OCI-LY1 (cell line): Measurements from ENCODE around the gene AR.

Source experiments
- H2AFZ ChIP-seq: fragments of 200-600 bp; sonication (generic), shearing (Covaris generic); 2 replicates; pipeline ENCODE4 v1.6.0; 2014; ENCODE audit warnings: antibody characterized with exemption, mild to moderate bottlenecking, low read length
- H3F3A ChIP-seq: fragments of 200-600 bp; sonication (generic), shearing (Covaris generic); 2 replicates; pipeline ENCODE4 v1.6.0; 2014; ENCODE audit warnings: mild to moderate bottlenecking, antibody characterized with exemption, low read length, moderate library complexity; ENCODE audit not compliant: insufficient read depth
- H3K27ac ChIP-seq: fragments of 200-600 bp; sonication (generic); 2 replicates; pipeline ENCODE4 v1.5.1; 2014; ENCODE audit warnings: low read length, mixed run types, mild to moderate bottlenecking, low read depth; ENCODE audit not compliant: poor library complexity, severe bottlenecking
- H3K27me3 ChIP-seq: fragments of 200-600 bp; sonication (generic); 2 replicates; pipeline ENCODE4 v1.6.0; 2014; ENCODE audit warnings: antibody characterized with exemption, mild to moderate bottlenecking, low read length, moderate library complexity; ENCODE audit not compliant: insufficient read depth
- H3K36me3 ChIP-seq: fragments of 200-600 bp; sonication (generic); 2 replicates; pipeline ENCODE4 v1.6.1; 2014; ENCODE audit warnings: mild to moderate bottlenecking, antibody characterized with exemption, low read length, moderate library complexity, mixed read lengths; ENCODE audit not compliant: insufficient read depth
- H3K4me1 ChIP-seq: fragments of 200-600 bp; sonication (generic); 2 replicates; pipeline ENCODE4 v1.5.1; 2014; ENCODE audit warnings: mild to moderate bottlenecking, low read length, moderate library complexity; ENCODE audit not compliant: insufficient read depth, severe bottlenecking
- H3K4me2 ChIP-seq: fragments of 200-600 bp; sonication (generic), shearing (Covaris generic); 2 replicates; pipeline ENCODE4 v1.6.1; 2014; ENCODE audit warnings: low read length
- H3K4me3 ChIP-seq: fragments of 200-600 bp; sonication (generic); 2 replicates; pipeline ENCODE4 v1.5.1; 2014; ENCODE audit warnings: low read length, low read depth, mild to moderate bottlenecking, mixed read lengths; ENCODE audit not compliant: poor library complexity, severe bottlenecking
- H3K79me2 ChIP-seq: fragments of 200-600 bp; shearing (Covaris generic); 2 replicates; pipeline ENCODE4 v1.6.1; 2016; ENCODE audit warnings: mixed run types, low read length, mixed read lengths; ENCODE audit not compliant: insufficient read depth
- H3K9ac ChIP-seq: fragments of 200-600 bp; sonication (generic), shearing (Covaris generic); 2 replicates; pipeline ENCODE4 v1.6.1; 2014; ENCODE audit warnings: mild to moderate bottlenecking, low read length, mixed read lengths
- H3K9me2 ChIP-seq: fragments of 200-600 bp; sonication (generic), shearing (Covaris generic); 2 replicates; pipeline ENCODE4 v1.6.1; 2014; ENCODE audit warnings: low read depth, mild to moderate bottlenecking, low read length, mixed read lengths
- H3K9me3 ChIP-seq: fragments of 200-600 bp; shearing (Covaris generic); 2 replicates; pipeline ENCODE4 v1.6.1; 2014; ENCODE audit warnings: low read length, mixed read lengths
- H4K20me1 ChIP-seq: fragments of 200-600 bp; sonication (generic), shearing (Covaris generic); 2 replicates; pipeline ENCODE4 v1.6.0; 2016; ENCODE audit warnings: mild to moderate bottlenecking, low read length; ENCODE audit not compliant: insufficient read depth
- CTCF ChIP-seq: fragments of 200-600 bp; sonication (generic), shearing (Covaris generic); IDR thresholded peaks from 2 replicates; pipeline ENCODE4 v1.5.1; 2017; ENCODE audit warnings: mild to moderate bottlenecking, antibody characterized with exemption, low read length, moderate library complexity, mixed read lengths
- EZH2 ChIP-seq: fragments of 200-600 bp; sonication (generic), shearing (Covaris generic); IDR thresholded peaks from 2 replicates; pipeline ENCODE4 v1.8.0; 2017; ENCODE audit warnings: borderline replicate concordance, mixed run types, mild to moderate bottlenecking, antibody characterized with exemption, low read length, moderate library complexity, mixed read lengths

Gene AR

GRCh38 chrX:67543818-67544217 lies at the start of gene AR:
Gene AR, plus strand, starts transcription at chrX:67544021. Its CDS starts 1,126 bp downstream, at chrX:67545147.
- no peak within 1 kb of the TSS for H3K27ac ChIP-seq
- no peak for TF ChIP-seq CTCF
- no peak for TF ChIP-seq EZH2
- H3K36me3 ChIP-seq = no peaks in the 10 kb centered on the region
- H3K4me2 ChIP-seq = no peak within 1 kb of the TSS
- H3K9ac ChIP-seq = no peak within 1 kb of the TSS
- H3K79me2 ChIP-seq = no peaks in the 10 kb centered on the region
- H2AFZ ChIP-seq = no peak within 1 kb of the TSS
- H3K4me3 ChIP-seq = no peak within 1 kb of the TSS
- no peaks in the 10 kb centered on the region for H3K27me3 ChIP-seq
- H3K9me2 ChIP-seq = no peaks in the 10 kb centered on the region
- no peaks in the 10 kb centered on the region for H3F3A ChIP-seq
- no peaks in the 10 kb centered on the region for H3K4me1 ChIP-seq
- H3K9me3 ChIP-seq = no peaks in the 10 kb centered on the region
- no peaks in the 10 kb centered on the region for H4K20me1 ChIP-seq

GRCh38 chrX:67500617-67501016 lies 43.2 kb upstream of the AR start:
- Histone ChIP-seq H3K4me2 (no peak overlapping the region), H3K9ac (no peak overlapping the region), H2AFZ (no peak overlapping the region), H3K27me3 (no peaks in the 10 kb centered on the region), H3F3A (no peaks in the 10 kb centered on the region), H3K9me3 (no peaks in the 10 kb centered on the region), H3K4me3 (no peak overlapping the region), H3K36me3 (no peaks in the 10 kb centered on the region), H4K20me1 (no peaks in the 10 kb centered on the region), H3K27ac (no peak overlapping the region), H3K9me2 (no peaks in the 10 kb centered on the region), H3K4me1 (no peaks in the 10 kb centered on the region), H3K79me2 (no peaks in the 10 kb centered on the region)
- TF ChIP-seq EZH2 (no peak), CTCF (no peak)

GRCh38 chrX:67503004-67503403 lies 40.8 kb upstream of the AR start:
- Histone ChIP-seq H3K79me2 (no peaks in the 10 kb centered on the region), H3K4me2 (no peak overlapping the region), H2AFZ (no peak overlapping the region), H3K4me3 (no peak overlapping the region), H3K9ac (no peak overlapping the region), H3K4me1 (no peaks in the 10 kb centered on the region), H3K27me3 (no peaks in the 10 kb centered on the region), H3K9me2 (no peaks in the 10 kb centered on the region), H3F3A (no peaks in the 10 kb centered on the region), H4K20me1 (no peaks in the 10 kb centered on the region), H3K36me3 (no peaks in the 10 kb centered on the region), H3K9me3 (no peaks in the 10 kb centered on the region), H3K27ac (no peak overlapping the region)
- TF ChIP-seq EZH2 = no peak
- no peak for TF ChIP-seq CTCF
